Chondrocyte (in vitro differentiated cells): ENCODE measurements around the gene GNB1L. TPM values are rescaled to one million over a fixed set of nuclear protein-coding genes. Genes with fewer than 3 reads are reported as not detected.

Experiments used
- DNase-seq: peaks from one replicate; pipeline ENCODE4 v3.0.0; 2021; ENCODE audit warnings: mixed read lengths, low spot score
- H3K27ac Mint-ChIP-seq: one replicate; pipeline ENCODE4 v1.8.0; 2021; ENCODE audit warnings: mild to moderate bottlenecking, moderate library complexity, mixed read lengths; ENCODE audit not compliant: unreplicated experiment
- H3K27me3 Mint-ChIP-seq: 2 replicates; pipeline ENCODE4 v1.8.0; 2021; ENCODE audit warnings: low read depth, mixed read lengths
- H3K36me3 Mint-ChIP-seq: 2 replicates; pipeline ENCODE4 v1.8.0; 2021; ENCODE audit warnings: low read depth, mixed read lengths
- H3K4me1 Mint-ChIP-seq: 2 replicates; pipeline ENCODE4 v1.8.0; 2021; ENCODE audit warnings: low read depth, mild to moderate bottlenecking, mixed read lengths
- H3K4me3 Mint-ChIP-seq: one replicate; pipeline ENCODE4 v1.8.0; 2021; ENCODE audit warnings: mild to moderate bottlenecking, moderate library complexity, mixed read lengths; ENCODE audit not compliant: unreplicated experiment
- H3K9me3 Mint-ChIP-seq: 2 replicates; pipeline ENCODE4 v1.8.0; 2021; ENCODE audit warnings: low read depth, mixed read lengths
- CTCF ChIP-seq: fragments of 200-600 bp; sonication (generic); IDR thresholded peaks from 2 replicates; pipeline ENCODE4 v1.5.0; 2021; ENCODE audit warnings: antibody characterized with exemption, mild to moderate bottlenecking, moderate library complexity
- total RNA-seq: library from RNA; stranded (reverse); gene quantifications from 3 replicates; pipeline ENCODE4 v1.2.1, GENCODE V29; 2021

GNB1L gene
- total RNA-seq, 1 donor from 2014 or later, result 5.3 TPM

GRCh38 chr22:19772422-19772672 lies 82.3 kb downstream of the GNB1L start:
- Mint-ChIP-seq H3K27me3 (peaks cover 31% of the 10 kb centered on the region), H3K36me3 (no peaks in the 10 kb centered on the region), H3K4me1 (no peaks in the 10 kb centered on the region), H3K27ac (no peak overlapping the region), H3K4me3 (no peak overlapping the region), H3K9me3 (no peaks in the 10 kb centered on the region)
- no peak for TF ChIP-seq CTCF
- DNase-seq, result peak; percentile 28

- H3K36me3 Mint-ChIP-seq, result no peaks in the 10 kb centered on the region
- peaks cover 31% of the 10 kb centered on the region for H3K27me3 Mint-ChIP-seq
- no peak overlapping the region for H3K4me3 Mint-ChIP-seq
- no peaks in the 10 kb centered on the region for H3K4me1 Mint-ChIP-seq
- peak; percentile 66 for DNase-seq
- TF ChIP-seq CTCF, result no peak
- no peaks in the 10 kb centered on the region for H3K9me3 Mint-ChIP-seq
- H3K27ac Mint-ChIP-seq, result no peak overlapping the region
Measured at GRCh38 chr22:19770349-19771220, 84.1 kb downstream of the GNB1L start.

GRCh38 chr22:19769393-19769715 lies 85.3 kb downstream of the GNB1L start:
- H3K27ac Mint-ChIP-seq, result no peak overlapping the region
- no peak for TF ChIP-seq CTCF
- H3K27me3 Mint-ChIP-seq, result peaks cover 32% of the 10 kb centered on the region
- no peaks in the 10 kb centered on the region for H3K4me1 Mint-ChIP-seq
- DNase-seq, result peak; percentile 86
- H3K4me3 Mint-ChIP-seq, result no peak overlapping the region
- no peaks in the 10 kb centered on the region for H3K9me3 Mint-ChIP-seq
- H3K36me3 Mint-ChIP-seq, result no peaks in the 10 kb centered on the region

- H3K36me3 Mint-ChIP-seq, result no peaks in the 10 kb centered on the region
- no peaks in the 10 kb centered on the region for H3K9me3 Mint-ChIP-seq
- peak; percentile 12 for TF ChIP-seq CTCF
- no peak for DNase-seq
- H3K27ac Mint-ChIP-seq, result no peak overlapping the region
- no peak overlapping the region for H3K4me3 Mint-ChIP-seq
- H3K27me3 Mint-ChIP-seq, result peaks cover 24% of the 10 kb centered on the region
- H3K4me1 Mint-ChIP-seq, result no peaks in the 10 kb centered on the region
Measured at GRCh38 chr22:19767427-19768341, 87.0 kb downstream of the GNB1L start.

GRCh38 chr22:19766511-19767426 lies 87.9 kb downstream of the GNB1L start:
- H3K4me1 Mint-ChIP-seq, result no peaks in the 10 kb centered on the region
- H3K27me3 Mint-ChIP-seq, result peaks cover 18% of the 10 kb centered on the region
- H3K4me3 Mint-ChIP-seq, result no peak overlapping the region
- no peak for DNase-seq
- TF ChIP-seq CTCF, result peak; percentile 72
- no peaks in the 10 kb centered on the region for H3K9me3 Mint-ChIP-seq
- no peak overlapping the region for H3K27ac Mint-ChIP-seq
- H3K36me3 Mint-ChIP-seq, result no peaks in the 10 kb centered on the region
